ENCODE results near the gene SARS2.
A peak's percentile ranks its signal among the peaks of the same experiment; 100 is the strongest.
"Not testable (repeated sequence)": the region's sequence is repeated elsewhere in the genome, so short reads cannot be mapped to it uniquely, and the experiment has no call there.

The SARS2 gene, protein sequence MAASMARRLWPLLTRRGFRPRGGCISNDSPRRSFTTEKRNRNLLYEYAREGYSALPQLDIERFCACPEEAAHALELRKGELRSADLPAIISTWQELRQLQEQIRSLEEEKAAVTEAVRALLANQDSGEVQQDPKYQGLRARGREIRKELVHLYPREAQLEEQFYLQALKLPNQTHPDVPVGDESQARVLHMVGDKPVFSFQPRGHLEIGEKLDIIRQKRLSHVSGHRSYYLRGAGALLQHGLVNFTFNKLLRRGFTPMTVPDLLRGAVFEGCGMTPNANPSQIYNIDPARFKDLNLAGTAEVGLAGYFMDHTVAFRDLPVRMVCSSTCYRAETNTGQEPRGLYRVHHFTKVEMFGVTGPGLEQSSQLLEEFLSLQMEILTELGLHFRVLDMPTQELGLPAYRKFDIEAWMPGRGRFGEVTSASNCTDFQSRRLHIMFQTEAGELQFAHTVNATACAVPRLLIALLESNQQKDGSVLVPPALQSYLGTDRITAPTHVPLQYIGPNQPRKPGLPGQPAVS

GRCh38 chr19:38929929-38930775 lies at the start of gene SARS2:
Gene SARS2 (minus strand): TSS chr19:38930763. CDS start chr19:38930736, 27 bp downstream.
- peak; percentile 93 for DNase-seq (ENCODE audit: low spot score)

DNA sequence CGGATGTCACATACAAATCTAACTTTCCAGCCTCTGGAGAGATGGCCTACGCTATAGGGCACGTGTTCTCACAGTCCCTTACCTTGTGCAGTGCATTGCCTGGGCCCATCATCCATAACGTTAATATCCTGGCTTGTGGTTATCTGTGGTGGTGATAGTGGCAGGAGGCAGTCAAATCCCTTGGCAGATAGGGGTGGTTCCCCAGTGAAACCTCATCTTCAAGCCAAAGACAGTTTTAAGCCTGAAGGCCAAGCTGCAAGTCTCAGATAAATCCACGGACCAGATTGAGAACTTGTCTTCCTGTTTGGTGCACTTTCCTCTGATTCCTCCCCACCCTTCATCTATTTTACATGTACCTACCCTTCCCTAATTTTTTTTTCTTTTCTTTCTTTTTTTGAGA lies 49.2 kb upstream of the SARS2 start:
- DNase-seq (ENCODE audit: low spot score), result no peak

GRCh38 chr19:38978326-38978689 lies 47.7 kb upstream of the SARS2 start:
- no peak for DNase-seq (ENCODE audit: low spot score)

- no peak for DNase-seq (ENCODE audit: low spot score)
These were observed 47.1 kb upstream of the SARS2 start for GRCh38 chr19:38977445-38978325.

- no peak for DNase-seq (ENCODE audit: low spot score)
These were observed 45.3 kb upstream of the SARS2 start for GRCh38 chr19:38975861-38976271.

DNA sequence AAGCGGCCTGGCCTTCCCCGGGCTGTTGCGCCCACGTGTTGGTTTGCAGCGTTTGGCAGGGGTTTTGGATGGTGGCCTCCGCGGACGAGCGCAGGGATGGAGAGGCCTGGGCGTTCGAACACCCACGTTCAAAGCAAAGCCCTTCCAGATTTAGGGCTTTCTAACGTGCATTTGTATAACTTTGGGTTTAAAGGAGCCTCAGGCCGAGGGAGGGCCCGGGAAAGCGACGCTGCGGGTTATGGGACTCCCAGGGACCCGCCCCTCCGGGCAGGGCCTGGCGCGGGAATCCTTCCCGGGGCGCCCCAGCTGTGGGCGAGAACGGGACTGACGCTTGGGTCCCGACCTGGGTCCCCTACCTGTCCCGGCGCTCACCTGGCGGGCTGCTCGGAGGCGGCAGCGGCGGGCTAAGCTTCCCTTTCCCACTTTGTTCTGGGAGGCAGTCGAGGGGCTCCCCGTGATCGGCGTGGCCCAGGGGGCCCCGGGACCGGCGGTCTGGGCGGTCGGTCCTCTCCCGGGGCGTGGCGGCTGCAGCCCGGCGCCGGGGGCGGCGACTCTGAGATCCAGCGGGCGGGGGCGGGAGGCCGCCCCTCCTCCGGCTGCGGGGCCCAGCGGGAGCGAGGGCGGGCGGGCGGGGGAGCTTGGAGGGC lies 44.8 kb upstream of the SARS2 start, which contains the start of gene FBXO17:
TSS of gene FBXO17 (minus strand) at position 529 of the 647 bp plus-strand sequence. CDS start 25,423 bp downstream, outside the sequence.
- DNase-seq (ENCODE audit: low spot score), result no peak

- DNase-seq (ENCODE audit: low spot score), result no peak
These were observed 44.2 kb upstream of the SARS2 start for GRCh38 chr19:38974624-38975213.

GRCh38 chr19:38971672-38972071 lies 41.1 kb upstream of the SARS2 start:
- DNase-seq (ENCODE audit: low spot score), result no peak

DNA sequence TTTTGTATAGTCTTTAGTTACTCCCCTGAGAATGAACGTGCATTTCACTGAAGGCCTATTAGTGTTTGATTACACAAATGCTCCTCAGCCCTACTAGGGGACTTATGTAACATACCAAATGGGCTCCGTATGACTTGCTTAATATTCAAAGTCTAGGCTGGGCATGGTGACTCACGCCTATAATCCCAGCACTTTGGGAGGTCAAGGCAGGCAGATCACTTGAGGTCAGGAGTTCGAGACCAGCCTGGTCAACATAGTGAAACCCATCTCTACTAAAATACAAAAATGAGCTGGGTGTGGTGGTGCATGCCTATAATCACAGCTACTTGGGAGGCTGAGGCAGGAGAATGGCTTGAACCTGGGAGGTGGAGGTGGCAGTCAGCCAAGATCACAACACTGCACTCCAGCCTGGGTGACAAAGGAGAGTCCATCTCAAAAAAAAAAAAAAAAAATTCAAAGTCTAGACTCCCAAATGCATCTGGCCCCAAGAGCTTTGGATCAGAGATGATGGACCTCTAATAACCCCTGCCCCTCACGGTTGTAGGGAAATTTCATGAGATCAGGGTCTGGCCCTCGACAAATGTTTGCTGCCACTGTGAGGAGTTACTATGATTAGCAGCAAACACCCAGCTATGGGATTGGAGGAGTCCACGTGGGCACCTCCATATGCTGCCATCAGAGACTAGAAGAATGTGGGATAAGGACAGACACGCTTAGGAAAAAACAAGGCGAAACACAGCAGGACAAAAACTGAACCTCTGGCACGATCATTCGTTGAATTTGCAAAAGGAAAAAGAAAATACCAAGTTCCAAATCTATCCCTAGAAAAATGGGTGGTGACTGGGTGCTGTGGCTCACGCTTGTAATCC lies 40.3 kb upstream of the SARS2 start:
- no peak for DNase-seq (ENCODE audit: low spot score)

- not testable (repeated sequence) for DNase-seq (ENCODE audit: low spot score)
These were observed 35.6 kb upstream of the SARS2 start for GRCh38 chr19:38966149-38966548.

DNA sequence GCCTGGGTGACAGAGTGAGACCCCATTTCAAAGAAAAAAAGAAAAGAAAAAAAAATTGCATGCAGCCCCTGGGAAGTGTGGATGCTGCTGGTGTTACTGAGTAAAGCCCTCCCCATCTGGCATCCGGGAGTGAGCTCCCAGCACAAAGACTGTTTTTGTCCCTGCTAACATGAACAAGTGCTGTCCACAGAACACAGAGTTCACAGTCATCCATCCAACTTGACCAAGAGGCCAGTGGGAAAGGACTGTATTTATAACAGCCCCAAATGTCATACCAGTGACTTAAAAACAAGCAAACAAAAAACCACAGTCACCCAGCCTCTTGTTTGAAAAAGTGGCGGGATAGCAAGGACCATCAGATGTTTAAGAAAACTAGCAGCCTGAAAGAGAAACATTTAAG lies 34.2 kb upstream of the SARS2 start:
- DNase-seq (ENCODE audit: low spot score), result no peak

DNA sequence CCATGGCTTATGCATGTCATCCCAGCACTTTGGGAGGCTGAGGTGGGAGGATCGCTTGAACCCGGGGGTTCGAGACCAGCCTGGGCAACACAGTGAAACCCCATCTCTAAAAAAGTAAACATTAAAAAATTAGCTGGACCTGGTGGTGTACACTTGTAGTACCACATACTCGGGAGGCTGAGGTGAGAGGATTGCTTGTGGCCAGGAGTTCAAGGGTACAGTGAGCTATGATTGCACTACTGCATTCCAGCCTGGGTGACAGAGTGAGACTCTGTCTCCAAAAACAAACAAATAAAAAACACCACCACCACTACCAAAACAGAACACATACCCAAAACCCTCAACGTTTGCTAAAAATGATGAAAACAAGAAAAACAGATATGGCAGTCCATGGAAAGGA lies 29.1 kb upstream of the SARS2 start:
- no peak for DNase-seq (ENCODE audit: low spot score)

DNA sequence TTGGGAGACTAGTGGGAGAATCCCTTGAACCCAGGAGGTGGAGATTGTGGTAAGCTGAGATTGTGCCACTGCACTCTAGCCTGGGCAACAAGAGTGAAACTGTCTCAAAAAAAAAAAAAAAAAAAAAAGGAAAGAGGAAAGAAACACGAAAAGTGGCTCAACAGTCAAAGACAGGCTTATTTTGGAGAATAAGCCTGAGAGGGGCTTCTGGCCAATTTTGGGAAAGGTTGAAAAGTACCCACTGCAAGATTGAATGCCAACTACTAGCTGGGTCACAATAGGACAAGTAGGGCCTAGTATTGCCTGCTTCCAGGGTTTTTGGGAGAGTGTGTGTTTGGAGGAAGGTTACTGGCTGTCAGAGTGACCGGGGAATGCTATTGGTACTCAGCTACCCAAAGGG lies 27.7 kb upstream of the SARS2 start:
- DNase-seq (ENCODE audit: low spot score), result no peak

DNA sequence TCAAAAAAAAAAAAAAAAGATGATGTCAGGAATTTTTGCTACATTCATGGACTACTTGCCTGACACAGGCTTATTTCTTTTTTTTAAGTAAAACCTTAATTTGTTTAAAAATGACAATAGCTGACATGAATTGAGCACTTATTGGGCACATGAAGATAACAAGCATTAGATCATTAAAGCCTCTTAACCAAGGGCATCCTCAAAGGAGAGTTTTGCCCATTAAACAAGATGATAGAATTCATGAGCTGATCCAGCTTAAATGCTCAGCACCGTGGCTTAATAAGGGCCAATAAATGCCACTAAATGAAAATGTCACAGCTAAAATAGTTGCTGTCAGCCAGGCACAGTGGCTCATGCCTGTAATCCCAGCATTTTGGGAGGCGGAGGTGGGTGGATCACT lies 25.7 kb upstream of the SARS2 start:
- no peak for DNase-seq (ENCODE audit: low spot score)

DNA sequence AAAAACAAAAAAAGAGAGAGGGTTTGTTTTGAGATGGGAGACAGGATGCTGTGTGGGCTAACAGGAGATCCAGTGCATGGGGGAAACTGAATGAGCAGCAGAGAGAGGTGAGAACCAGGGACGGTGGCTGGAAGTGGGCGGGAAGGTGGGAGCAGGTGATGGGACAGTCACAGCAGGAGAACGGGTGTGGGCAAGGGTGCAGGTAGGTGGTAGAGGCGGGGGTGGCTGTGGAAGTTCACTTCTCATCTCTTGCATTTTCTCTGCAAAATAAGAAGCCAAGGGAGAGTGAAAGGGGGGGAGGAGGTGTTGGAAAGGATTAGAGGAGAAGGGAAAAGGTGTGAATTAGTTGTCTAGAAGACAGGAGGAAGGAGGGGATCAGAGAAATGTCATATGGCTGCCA lies 23.1 kb upstream of the SARS2 start:
- DNase-seq (ENCODE audit: low spot score), result no peak

DNA sequence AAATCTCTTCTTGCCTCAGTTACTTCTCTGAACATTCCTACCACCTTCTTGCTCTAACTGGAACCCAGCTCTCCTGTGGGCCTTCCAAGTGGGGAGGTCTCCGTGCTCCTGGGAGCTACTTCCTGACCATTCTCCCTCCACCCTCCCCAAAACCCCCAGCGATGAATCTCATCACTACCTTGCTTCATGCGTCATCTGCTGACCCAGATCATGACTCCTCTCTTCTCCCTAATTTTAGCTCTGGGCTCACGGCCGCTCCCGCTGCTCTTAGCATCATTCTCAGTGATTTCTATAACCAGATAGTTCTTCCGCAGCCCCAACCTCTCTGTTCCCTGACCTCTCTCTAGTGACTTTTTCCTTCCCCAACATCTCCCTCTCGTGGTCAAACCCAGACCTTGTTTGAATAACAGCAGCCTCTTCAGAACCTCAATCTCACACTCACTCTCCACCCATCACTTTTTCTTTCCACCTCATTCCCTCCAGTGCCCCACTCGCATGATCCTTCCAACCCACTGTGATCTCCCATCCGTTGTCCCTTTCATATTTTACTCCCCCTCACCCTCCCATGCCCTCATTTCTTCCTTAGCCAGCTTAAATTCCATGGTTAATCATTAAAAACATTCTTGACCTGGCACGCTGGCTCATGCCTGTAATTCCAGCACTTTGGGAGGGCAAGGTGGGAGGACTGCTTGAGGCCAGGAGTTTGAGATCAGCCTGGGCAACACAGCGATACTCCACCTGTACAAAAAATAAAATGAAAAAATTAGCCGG lies 22.0 kb upstream of the SARS2 start:
- peak; percentile 75 for DNase-seq (ENCODE audit: low spot score)

DNA sequence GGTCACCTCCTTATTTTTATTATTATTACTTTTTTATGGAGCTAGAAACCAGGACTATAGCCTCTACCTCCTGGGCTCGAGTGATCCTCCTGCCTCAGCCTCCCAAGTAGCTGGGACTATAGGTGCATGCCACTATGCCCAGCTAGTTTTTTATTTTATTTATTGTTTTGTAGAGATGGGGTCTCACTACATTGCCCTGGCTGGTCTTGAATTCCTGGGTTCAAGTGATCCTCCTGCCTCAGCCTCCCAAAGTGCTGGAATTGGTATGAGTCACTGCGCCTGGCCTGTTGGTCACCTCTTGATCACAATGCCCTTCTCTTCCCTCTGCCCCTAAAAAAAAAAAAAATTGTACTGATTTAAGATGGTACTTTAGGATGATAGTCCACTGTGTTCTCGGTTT lies 20.6 kb upstream of the SARS2 start:
- DNase-seq (ENCODE audit: low spot score), result no peak

- DNase-seq (ENCODE audit: low spot score), result no peak
These were observed 19.2 kb upstream of the SARS2 start for GRCh38 chr19:38949580-38950367.
